PFSK-1 (cell line): ENCODE data around the gene MAP4K4.

ENCODE experiments used
- SIN3A ChIP-seq: IDR thresholded peaks from 2 replicates; pipeline ENCODE4 v1.6.1; 2012; ENCODE audit warnings: mild to moderate bottlenecking, low read length, moderate library complexity, borderline replicate concordance; ENCODE audit not compliant: insufficient read depth
- TAF1 ChIP-seq: IDR thresholded peaks from 2 replicates; pipeline ENCODE4 v1.6.1; 2012; ENCODE audit warnings: low read length, control low read depth, borderline replicate concordance; ENCODE audit not compliant: insufficient read depth

DNA sequence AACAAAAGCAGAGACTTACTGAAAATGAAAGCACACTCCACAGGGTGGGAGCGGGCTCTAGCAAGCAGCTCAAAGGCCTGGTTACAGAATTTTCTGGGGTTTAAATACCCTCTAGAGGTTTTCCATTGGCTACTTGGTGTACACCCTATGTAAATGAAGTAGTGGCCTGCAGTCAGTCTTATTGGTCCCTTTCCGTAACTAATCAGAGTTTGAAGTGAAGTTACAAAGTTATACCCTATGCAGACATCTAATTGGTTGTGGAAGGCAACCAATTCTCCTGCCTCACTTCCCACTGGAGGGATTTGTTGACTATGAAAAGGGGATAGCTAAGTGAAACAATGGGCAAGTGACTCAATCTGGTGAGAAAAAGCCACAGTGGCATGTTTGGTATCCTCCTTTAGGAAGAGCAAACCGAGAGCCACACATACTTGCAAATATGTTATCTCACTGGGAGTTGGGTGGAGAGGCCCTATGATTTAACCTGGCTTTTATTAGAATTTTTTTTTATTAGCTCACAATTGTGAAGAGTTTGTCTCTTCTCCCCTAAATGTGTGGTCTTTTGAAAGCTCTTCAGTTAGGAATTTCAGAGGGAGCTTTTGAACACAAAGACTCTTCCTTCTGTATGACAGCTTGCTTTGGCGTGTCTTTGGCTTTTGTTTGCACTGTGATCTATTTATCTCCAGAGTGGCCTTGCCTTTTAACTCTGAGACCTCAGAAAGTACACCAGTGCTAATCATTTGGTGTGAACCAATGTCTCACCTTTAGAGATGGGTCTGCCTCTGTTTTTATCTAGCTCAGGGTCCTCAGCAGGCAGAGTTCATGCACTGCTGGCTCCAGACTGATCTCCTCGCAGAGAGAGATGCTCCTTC, 69.6 kb downstream of the MAP4K4 start:
- TF ChIP-seq SIN3A, result no peak
- TF ChIP-seq TAF1, result no peak
